IMR-90 (cell line): ENCODE data around the gene ZSWIM3. TPM values are rescaled to one million over a fixed set of nuclear protein-coding genes. Genes with fewer than 3 reads are reported as not detected.

ENCODE experiments used
- ATAC-seq: fragments of 200-7000 bp; cut with Tn5 transposase; 2 replicates; pipeline ENCODE4 v1.9.1; 2020; ENCODE audit warnings: low read depth, mild to moderate bottlenecking, moderate library complexity
- BruUV-seq: library from RNA; stranded (reverse); fragments of 400-500 nt; replicated peaks from 2 replicates; lab custom pipeline; 2021; lab: Mats Ljungman, UMichigan
- CTCF ChIA-PET: fragments of 300-600 bp; formaldehyde crosslinking; extraction: SDS; loops from one replicate; lab custom pipeline; 2021; ENCODE audit warnings: antibody characterized with exemption; lab: Yijun Ruan, JAX
- POLR2A ChIA-PET: fragments of 300-600 bp; sonication (Branson Sonifier 250); formaldehyde crosslinking; loops from one replicate; lab custom pipeline; 2022; ENCODE audit warnings: antibody characterized with exemption; ENCODE audit not compliant: unreplicated experiment; lab: Charles Lee
- DNase-seq: peaks from one replicate; pipeline ENCODE4 v3.0.0; 2013
- H2AFZ ChIP-seq: replicated peaks from 2 replicates; pipeline ENCODE3; 2013; ENCODE audit warnings: low read length, mild to moderate bottlenecking; ENCODE audit not compliant: poor library complexity
- H2AK5ac ChIP-seq: 2 replicates; pipeline ENCODE4 v1.6.1; 2013; ENCODE audit warnings: low read depth, low read length, inconsistent platforms
- H2AK9ac ChIP-seq: replicated peaks from 2 replicates; pipeline ENCODE3; 2013; ENCODE audit warnings: mild to moderate bottlenecking, low read depth, low read length, moderate library complexity; ENCODE audit not compliant: poor library complexity
- H2BK120ac ChIP-seq: 2 replicates; pipeline ENCODE4 v1.6.1; 2013; ENCODE audit warnings: low read depth, low read length, inconsistent platforms
- H2BK15ac ChIP-seq: 3 replicates; pipeline ENCODE4 v1.6.1; 2013; ENCODE audit warnings: low read depth, low read length, inconsistent platforms
- H2BK20ac ChIP-seq: 2 replicates; pipeline ENCODE4 v1.6.1; 2013; ENCODE audit warnings: low read depth, mild to moderate bottlenecking, inconsistent platforms, low read length, moderate library complexity
- H2BK5ac ChIP-seq: 2 replicates; pipeline ENCODE4 v1.6.1; 2013; ENCODE audit warnings: mild to moderate bottlenecking, low read depth, low read length, inconsistent platforms; ENCODE audit not compliant: poor library complexity, severe bottlenecking
- H3K14ac ChIP-seq: replicated peaks from 2 replicates; pipeline ENCODE4 v1.6.1; 2013; ENCODE audit warnings: low read depth, low read length, inconsistent platforms
- H3K18ac ChIP-seq: 2 replicates; pipeline ENCODE4 v1.6.1; 2013; ENCODE audit warnings: low read depth, low read length, control low read depth
- H3K23ac ChIP-seq: 2 replicates; pipeline ENCODE4 v1.6.1; 2013; ENCODE audit warnings: low read depth, low read length, inconsistent platforms
- H3K27ac ChIP-seq: 2 replicates; pipeline ENCODE4 v1.5.1; 2013; ENCODE audit warnings: mild to moderate bottlenecking, control low read depth, low read length; ENCODE audit not compliant: insufficient read depth
- H3K27me3 ChIP-seq: 2 replicates; pipeline ENCODE4 v1.6.1; 2013; ENCODE audit warnings: low read length; ENCODE audit not compliant: control insufficient read depth, insufficient read depth
- H3K36me3 ChIP-seq: 2 replicates; pipeline ENCODE4 v1.6.1; 2013; ENCODE audit warnings: low read length, mixed read lengths; ENCODE audit not compliant: control insufficient read depth, insufficient read depth
- H3K4ac ChIP-seq: 2 replicates; pipeline ENCODE4 v1.6.1; 2013; ENCODE audit warnings: low read depth, low read length, inconsistent platforms
- H3K4me1 ChIP-seq: 2 replicates; pipeline ENCODE4 v1.6.1; 2013; ENCODE audit warnings: low read length, mixed read lengths; ENCODE audit not compliant: control insufficient read depth, insufficient read depth
- H3K4me2 ChIP-seq: 2 replicates; pipeline ENCODE4 v1.6.1; 2013; ENCODE audit warnings: low read depth, mild to moderate bottlenecking, control low read depth, low read length, moderate library complexity
- H3K4me3 ChIP-seq: 2 replicates; pipeline ENCODE4 v1.5.1; 2013; ENCODE audit warnings: low read depth, mild to moderate bottlenecking, control low read depth, low read length, moderate library complexity; ENCODE audit not compliant: insufficient read depth
- H3K56ac ChIP-seq: 2 replicates; pipeline ENCODE4 v1.6.1; 2013; ENCODE audit warnings: low read length, inconsistent platforms; ENCODE audit not compliant: insufficient read depth; ENCODE audit errors: extremely low read depth
- H3K79me1 ChIP-seq, 2 experiments: 2 replicates each; pipeline ENCODE4 v1.6.1; 2013; ENCODE audit warnings: low read length in 2 of 2, inconsistent platforms in 1 of 2, low read depth in 1 of 2
- H3K9ac ChIP-seq: 2 replicates; pipeline ENCODE4 v1.6.1; 2013; ENCODE audit warnings: low read depth, low read length, control low read depth
- H3K9me1 ChIP-seq: 2 replicates; pipeline ENCODE4 v1.6.1; 2013; ENCODE audit warnings: low read length, inconsistent platforms; ENCODE audit not compliant: insufficient read depth
- H3K9me3 ChIP-seq: 2 replicates; pipeline ENCODE4 v1.6.1; 2013; ENCODE audit warnings: low read length; ENCODE audit not compliant: control insufficient read depth, insufficient read depth
- H4K20me1 ChIP-seq: 2 replicates; pipeline ENCODE4 v1.6.1; 2013; ENCODE audit warnings: low read length, inconsistent platforms; ENCODE audit not compliant: insufficient read depth
- H4K5ac ChIP-seq: 2 replicates; pipeline ENCODE4 v1.6.1; 2013; ENCODE audit warnings: mild to moderate bottlenecking, low read depth, low read length, control low read depth
- H4K8ac ChIP-seq, 2 experiments: 2 replicates each; pipeline ENCODE4 v1.6.1; 2013; ENCODE audit warnings: low read depth in 2 of 2, low read length in 2 of 2, control low read depth in 1 of 2, inconsistent platforms in 1 of 2
- H4K91ac ChIP-seq: 2 replicates; pipeline ENCODE4 v1.6.1; 2013; ENCODE audit warnings: low read depth, low read length, inconsistent platforms; ENCODE audit not compliant: insufficient read depth
- BHLHE40 ChIP-seq: fragments of 150-350 bp; IDR thresholded peaks from 2 replicates; pipeline ENCODE4 v1.6.1; 2016; ENCODE audit warnings: mild to moderate bottlenecking, low read depth, low read length
- CEBPB ChIP-seq: IDR thresholded peaks from 2 replicates; pipeline ENCODE4 v1.6.1; 2012; ENCODE audit warnings: low read depth, low read length, improper control_type of control experiment
- CHD1 ChIP-seq: IDR thresholded peaks from 2 replicates; pipeline ENCODE4 v1.6.1; 2012; ENCODE audit warnings: low read depth, low read length, improper control_type of control experiment
- FOS ChIP-seq: fragments of 150-350 bp; IDR thresholded peaks from 2 replicates; pipeline ENCODE4 v1.6.1; 2016; ENCODE audit warnings: low read depth, low read length
- MAZ ChIP-seq: IDR thresholded peaks from 2 replicates; pipeline ENCODE4 v1.6.1; 2012; ENCODE audit warnings: low read depth, mild to moderate bottlenecking, low read length, improper control_type of control experiment, moderate library complexity, borderline replicate concordance
- MXI1 ChIP-seq: IDR thresholded peaks from 2 replicates; pipeline ENCODE4 v1.6.1; 2012; ENCODE audit warnings: low read depth, mild to moderate bottlenecking, low read length, moderate library complexity, borderline replicate concordance
- NFE2L2 ChIP-seq: fragments of 150-350 bp; IDR thresholded peaks from 2 replicates; pipeline ENCODE4 v1.6.1; 2016; ENCODE audit warnings: low read depth, mild to moderate bottlenecking, low read length
- POLR2A ChIP-seq: IDR thresholded peaks from 2 replicates; pipeline ENCODE4 v1.6.1; 2012; ENCODE audit warnings: mild to moderate bottlenecking, low read depth, low read length
- RAD21 ChIP-seq: IDR thresholded peaks from 2 replicates; pipeline ENCODE4 v1.6.1; 2012; ENCODE audit warnings: low read length, improper control_type of control experiment
- RCOR1 ChIP-seq: IDR thresholded peaks from 2 replicates; pipeline ENCODE4 v1.6.1; 2012; ENCODE audit warnings: mild to moderate bottlenecking, low read length, improper control_type of control experiment; ENCODE audit not compliant: insufficient replicate concordance
- RFX5 ChIP-seq: IDR thresholded peaks from 2 replicates; pipeline ENCODE4 v1.8.0; 2012; ENCODE audit warnings: low read depth, mild to moderate bottlenecking, low read length, moderate library complexity
- WGBS, 2 experiments: methylation state at CpG; one replicate each; pipeline versions ENCODE4 v1.1.5 to v1.1.7; 2013; ENCODE audit warnings: missing lambda C conversion rate in 2 of 2; ENCODE audit not compliant: insufficient read length in 1 of 2; ENCODE audit errors: extremely low coverage in 2 of 2; 5-methylcytosine and 5-hydroxymethylcytosine counted together
- dilution Hi-C: fragments of 300-500 bp; cut with HindIII; formaldehyde crosslinking; loops from one replicate; pipeline ENCODE4 v1.14.3; 2018; ENCODE audit warnings: low sequenced_read_pairs; ENCODE audit not compliant: unreplicated experiment
- in situ Hi-C: fragments of 300-500 bp; cut with MboI; formaldehyde crosslinking; loops from 3 replicates; pipeline ENCODE4 v1.14.3; 2019; ENCODE audit warnings: low sequenced_read_pairs, inconsistent platforms, mixed read lengths
- intact Hi-C: fragments of 100-400 bp; cut with micrococcal nuclease; formaldehyde crosslinking; loops from 2 replicates; pipeline ENCODE4 v1.10.0; 2022
- polyA plus RNA-seq, 3 experiments: library from polyadenylated mRNA; depleted of rRNA; stranded (reverse); fragments of >200 nt; gene quantifications; 2 replicates each; pipeline ENCODE4 v1.2.3, GENCODE V29; 2012; ENCODE audit warnings: low replicate concordance in 1 of 3
- total RNA-seq: library from RNA; depleted of rRNA; stranded (reverse); fragments of >200 nt; gene quantifications from 2 replicates; pipeline ENCODE4 v1.2.3, GENCODE V29; 2012
- TF ChIP-seq, protein P1 (sequence below): fragments of 150-350 bp; IDR thresholded peaks from 2 replicates; pipeline ENCODE4 v1.6.1; 2017; ENCODE audit warnings: mild to moderate bottlenecking, antibody characterized with exemption, low read length, low read depth

ZSWIM3 gene
- total and polyA plus RNA-seq, 2 of the 4 experiments (the other 2 are of a cell fraction) = 3.3 to 8.6 TPM

- H2AFZ ChIP-seq = no peak overlapping the region
- H3K14ac ChIP-seq = no peak overlapping the region
- POLR2A ChIA-PET = no interaction called here
- H4K91ac ChIP-seq = no peak overlapping the region
- peaks cover 17% of the 10 kb centered on the region for H3K9me1 ChIP-seq
- H3K27me3 ChIP-seq = no peaks in the 10 kb centered on the region
- no peaks in the 10 kb centered on the region for H3K9me3 ChIP-seq
- in situ Hi-C loops = no loop called here
- no peak overlapping the region for H3K18ac ChIP-seq
- BruUV-seq = no TSS peak
- H2BK20ac ChIP-seq = no peak overlapping the region
- WGBS, 2 experiments = no CpG with 5 or more reads among the region's 1 CpG
- peaks cover 27% of the 10 kb centered on the region for H3K36me3 ChIP-seq
- no peak overlapping the region for H3K4ac ChIP-seq
- no peak overlapping the region for H2BK5ac ChIP-seq
- no peak overlapping the region for H3K56ac ChIP-seq
- H2BK120ac ChIP-seq = no peak overlapping the region
- DNase-seq (no peak), ATAC-seq (no peak)
- TF ChIP-seq NFE2L2 (no peak), RCOR1 (no peak), FOS (no peak), MAZ (no peak), RFX5 (no peak), CEBPB (no peak), RAD21 (no peak), POLR2A (no peak), CHD1 (no peak), MXI1 (no peak), BHLHE40 (no peak)
- TF ChIP-seq, protein P1, sequence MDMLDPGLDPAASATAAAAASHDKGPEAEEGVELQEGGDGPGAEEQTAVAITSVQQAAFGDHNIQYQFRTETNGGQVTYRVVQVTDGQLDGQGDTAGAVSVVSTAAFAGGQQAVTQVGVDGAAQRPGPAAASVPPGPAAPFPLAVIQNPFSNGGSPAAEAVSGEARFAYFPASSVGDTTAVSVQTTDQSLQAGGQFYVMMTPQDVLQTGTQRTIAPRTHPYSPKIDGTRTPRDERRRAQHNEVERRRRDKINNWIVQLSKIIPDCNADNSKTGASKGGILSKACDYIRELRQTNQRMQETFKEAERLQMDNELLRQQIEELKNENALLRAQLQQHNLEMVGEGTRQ = no peak
- no peak overlapping the region for H3K23ac ChIP-seq
- no peak overlapping the region for H4K5ac ChIP-seq
- H4K8ac ChIP-seq = no peak overlapping the region
- no peak overlapping the region for H3K4me3 ChIP-seq
- no peak overlapping the region for H2BK15ac ChIP-seq
- H3K27ac ChIP-seq = no peak overlapping the region
- intact Hi-C loops = loop anchor here (10.0 kb wide), 1 partner anchor 98 kb away; the partner anchor contains the start of gene PCIF1
- peaks cover 15 to 27% of the 10 kb centered on the region in 2 experiments for H3K79me1 ChIP-seq
- peak overlapping the region; percentile 48; the same call in 1 of the 2 replicates for H3K4me2 ChIP-seq
- no peaks in the 10 kb centered on the region for H4K20me1 ChIP-seq
- dilution Hi-C loops = no loop called here
- H2AK9ac ChIP-seq = peak overlapping the region; percentile 4
- H3K9ac ChIP-seq = no peak overlapping the region
- peaks cover 18% of the 10 kb centered on the region for H3K4me1 ChIP-seq
- H2AK5ac ChIP-seq = no peak overlapping the region
- CTCF ChIA-PET = interaction anchor here (1.7 kb wide), 1 partner anchor 133 kb away, joined by 3 read pairs; no protein-coding TSS in a partner anchor
Observed at GRCh38 chr20:45836841-45837240, 20.6 kb upstream of the ZSWIM3 start.
